ENCODE measurements around the gene LEF1. TPM values are rescaled to one million over a fixed set of nuclear protein-coding genes. Genes with fewer than 3 reads are reported as not detected.

LEF1 gene
- total and polyA plus RNA-seq, 2 donors (not counting 3 experiments of a cell fraction or from before 2014, with no cell fraction given) = 0.46 TPM; not detected in 1

DNA sequence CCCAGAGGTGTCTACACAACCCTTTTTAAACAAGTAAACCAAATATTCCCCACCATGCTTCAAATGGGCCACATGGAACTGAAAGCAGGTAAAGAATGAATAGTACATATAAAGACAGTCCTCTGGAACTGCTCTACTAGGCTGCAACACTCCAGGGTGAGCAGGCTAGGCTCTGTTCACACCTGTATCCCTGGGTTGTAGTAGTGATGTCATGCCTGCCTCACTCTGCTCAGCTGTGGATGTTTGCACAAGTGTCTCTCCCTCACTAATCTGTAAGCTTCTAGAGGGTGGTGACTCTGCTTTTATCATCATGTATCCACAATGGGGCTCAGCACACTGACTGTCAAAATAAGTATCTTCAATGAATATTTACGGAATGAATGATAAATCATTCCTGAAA is 20.4 kb downstream of the LEF1 start:
- Histone ChIP-seq H3K27ac (ENCODE audit: insufficient read depth, low read depth, low read length) (no peak overlapping the region), H3K4me2 (ENCODE audit: insufficient read depth, low read length) (no peak overlapping the region), H3K27me3 (ENCODE audit: control insufficient read depth in 2 of 2, insufficient read depth in 2 of 2, low read length in 2 of 2) (peaks cover 9 to 14% of the 10 kb centered on the region in 2 experiments), H2AFZ (ENCODE audit: low read depth, low read length) (no peak overlapping the region), H3K9ac (replicated peaks; ENCODE audit: extremely low read depth, insufficient read depth, low read length) (no peak overlapping the region), H4K20me1 (replicated peaks; ENCODE audit: control insufficient read depth, extremely low read depth, insufficient read depth, low read length) (no peaks in the 10 kb centered on the region), H3K9me1 (replicated peaks; ENCODE audit: control insufficient read depth, extremely low read depth, insufficient read depth, low read length) (no peaks in the 10 kb centered on the region), H3K9me3 (replicated peaks; ENCODE audit: control insufficient read depth, insufficient read depth, low read length) (no peaks in the 10 kb centered on the region), H3K79me2 (ENCODE audit: control insufficient read depth, insufficient read depth, low read length) (no peaks in the 10 kb centered on the region), H3K4me1 (ENCODE audit: control insufficient read depth, extremely low read depth, insufficient read depth, low read length) (no peaks in the 10 kb centered on the region), H3K4me3 (replicated peaks in 1 of 3; ENCODE audit: insufficient read depth in 1 of 3, low read depth in 1 of 3, low read length in 3 of 3) (no peak overlapping the region), H3K36me3 (ENCODE audit: control insufficient read depth in 2 of 2, extremely low read depth in 1 of 2, insufficient read depth in 2 of 2, low read length in 2 of 2) (no peaks in the 10 kb centered on the region)
- intact Hi-C loops (cut with micrococcal nuclease) = no loop called here
- ChIA-PET CTCF (no interaction called here), POLR2A (no interaction called here)
- TF ChIP-seq, protein P1, sequence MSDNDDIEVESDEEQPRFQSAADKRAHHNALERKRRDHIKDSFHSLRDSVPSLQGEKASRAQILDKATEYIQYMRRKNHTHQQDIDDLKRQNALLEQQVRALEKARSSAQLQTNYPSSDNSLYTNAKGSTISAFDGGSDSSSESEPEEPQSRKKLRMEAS (IDR thresholded peaks at IDR 0.05; ENCODE audit: insufficient read depth, insufficient read length) = no peak
- TF ChIP-seq, protein P2, sequence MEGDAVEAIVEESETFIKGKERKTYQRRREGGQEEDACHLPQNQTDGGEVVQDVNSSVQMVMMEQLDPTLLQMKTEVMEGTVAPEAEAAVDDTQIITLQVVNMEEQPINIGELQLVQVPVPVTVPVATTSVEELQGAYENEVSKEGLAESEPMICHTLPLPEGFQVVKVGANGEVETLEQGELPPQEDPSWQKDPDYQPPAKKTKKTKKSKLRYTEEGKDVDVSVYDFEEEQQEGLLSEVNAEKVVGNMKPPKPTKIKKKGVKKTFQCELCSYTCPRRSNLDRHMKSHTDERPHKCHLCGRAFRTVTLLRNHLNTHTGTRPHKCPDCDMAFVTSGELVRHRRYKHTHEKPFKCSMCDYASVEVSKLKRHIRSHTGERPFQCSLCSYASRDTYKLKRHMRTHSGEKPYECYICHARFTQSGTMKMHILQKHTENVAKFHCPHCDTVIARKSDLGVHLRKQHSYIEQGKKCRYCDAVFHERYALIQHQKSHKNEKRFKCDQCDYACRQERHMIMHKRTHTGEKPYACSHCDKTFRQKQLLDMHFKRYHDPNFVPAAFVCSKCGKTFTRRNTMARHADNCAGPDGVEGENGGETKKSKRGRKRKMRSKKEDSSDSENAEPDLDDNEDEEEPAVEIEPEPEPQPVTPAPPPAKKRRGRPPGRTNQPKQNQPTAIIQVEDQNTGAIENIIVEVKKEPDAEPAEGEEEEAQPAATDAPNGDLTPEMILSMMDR (IDR thresholded peaks at IDR 0.05; ENCODE audit: extremely low read depth in 1 of 2, insufficient read depth in 1 of 2, low read depth in 1 of 2, low read length in 2 of 2) = no peak
- TF ChIP-seq POLR2AphosphoS5 (IDR thresholded peaks at IDR 0.05; ENCODE audit: insufficient read depth, low read depth, low read length) (no peak), FOS (IDR thresholded peaks at IDR 0.05; ENCODE audit: borderline replicate concordance, insufficient read depth, low read length) (no peak), MYC (IDR thresholded peaks at IDR 0.05; ENCODE audit: low read depth, low read length) (no peak), EZH2 (IDR thresholded peaks at IDR 0.05; ENCODE audit: borderline replicate concordance, low read depth, low read length, severe bottlenecking) (no peak), POLR2A (IDR thresholded peaks at IDR 0.05; ENCODE audit: low read depth, low read length) (no peak), GATA2 (IDR thresholded peaks at IDR 0.05; ENCODE audit: insufficient read depth, insufficient read length, low read depth, low read length) (no peak), JUN (IDR thresholded peaks at IDR 0.05; ENCODE audit: borderline replicate concordance, insufficient read depth, insufficient read length, low read depth) (no peak)
- DNase-seq (ENCODE audit: low read depth, low spot score) (no peak), FAIRE-seq (no peak)
- BruUV-seq (replicated peaks) = no TSS peak
- dilution Hi-C loops (cut with MboI; ENCODE audit: extremely low pct_ligation_motif_present, low sequenced_read_pairs) = no loop called here

Measured in endothelial cell of umbilical vein (primary cell).